HepG2 (cell line): ENCODE measurements around the gene P2RX3. TPM values are rescaled to one million over a fixed set of nuclear protein-coding genes. Genes with fewer than 3 reads are reported as not detected.
A peak's percentile ranks its signal among the peaks of the same experiment; 100 is the strongest.

Experiments
- ATF2 ChIP-seq: sonication (generic); formaldehyde crosslinking; IDR thresholded peaks from 2 replicates; pipeline ENCODE4 v1.4.0; 2020; ENCODE audit warnings: missing genetic modification reagents
- ATF7 ChIP-seq, 2 experiments: fragments of 450-650 bp in 1 of 2; sonication (generic) in 1 of 2; formaldehyde crosslinking in 1 of 2; IDR thresholded peaks; 2 replicates each; pipeline versions ENCODE4 v1.4.0 to v1.6.1; 2016 to 2020; ENCODE audit warnings: antibody characterized with exemption in 1 of 2, mild to moderate bottlenecking in 1 of 2, missing genetic modification reagents in 1 of 2
- CREM ChIP-seq, 2 experiments: sonication (generic) in 1 of 2; formaldehyde crosslinking in 1 of 2; IDR thresholded peaks; 2 replicates each; pipeline versions ENCODE4 v1.4.0 to v1.6.1; 2016 to 2020; ENCODE audit warnings: antibody characterized with exemption in 1 of 2, mild to moderate bottlenecking in 1 of 2, missing genetic modification reagents in 1 of 2
- DDIT3 ChIP-seq: sonication (generic); formaldehyde crosslinking; IDR thresholded peaks from 2 replicates; pipeline ENCODE4 v1.4.0; 2020; ENCODE audit warnings: mild to moderate bottlenecking, missing genetic modification reagents
- HNRNPL ChIP-seq: fragments of 200-400 bp; formaldehyde crosslinking; IDR thresholded peaks from 2 replicates; pipeline ENCODE4 v1.6.1; 2017; ENCODE audit warnings: mild to moderate bottlenecking, low read depth, low read length
- HOXA7 ChIP-seq: sonication (generic); formaldehyde crosslinking; IDR thresholded peaks from 2 replicates; pipeline ENCODE4 v1.8.1; 2022; ENCODE audit warnings: mild to moderate bottlenecking, missing genetic modification reagents, moderate library complexity
- KMT2A ChIP-seq: sonication (generic); formaldehyde crosslinking; IDR thresholded peaks from 2 replicates; pipeline ENCODE4 v1.4.0; 2020; ENCODE audit warnings: missing genetic modification reagents
- MAX ChIP-seq: IDR thresholded peaks from 2 replicates; pipeline ENCODE4 v1.6.1; 2012; ENCODE audit warnings: inconsistent platforms
- MLLT10 ChIP-seq: sonication (generic); formaldehyde crosslinking; IDR thresholded peaks from 2 replicates; pipeline ENCODE4 v1.4.0; 2020; ENCODE audit warnings: missing genetic modification reagents
- NRL ChIP-seq: sonication (generic); formaldehyde crosslinking; IDR thresholded peaks from 2 replicates; pipeline ENCODE4 v1.5.0; 2020; ENCODE audit warnings: missing genetic modification reagents, mild to moderate bottlenecking, moderate library complexity, borderline replicate concordance
- POGK ChIP-seq: sonication (generic); formaldehyde crosslinking; conservative IDR thresholded peaks from 2 replicates; pipeline ENCODE4 v1.8.0; 2022; ENCODE audit warnings: mild to moderate bottlenecking, moderate library complexity, missing genetic modification reagents
- SCMH1 ChIP-seq: sonication (generic); formaldehyde crosslinking; IDR thresholded peaks from 2 replicates; pipeline ENCODE4 v1.9.0; 2021; ENCODE audit warnings: missing genetic modification reagents, mild to moderate bottlenecking, borderline replicate concordance
- TRIM24 ChIP-seq: sonication (generic); formaldehyde crosslinking; IDR thresholded peaks from 2 replicates; pipeline ENCODE4 v1.8.0; 2022; ENCODE audit warnings: mild to moderate bottlenecking, missing genetic modification reagents
- ZFP37 ChIP-seq: sonication (generic); formaldehyde crosslinking; IDR thresholded peaks from 2 replicates; pipeline ENCODE4 v1.4.0; 2020; ENCODE audit warnings: missing genetic modification reagents, borderline replicate concordance
- ZFY ChIP-seq: sonication (generic); formaldehyde crosslinking; IDR thresholded peaks from 2 replicates; pipeline ENCODE4 v1.4.0; 2020; ENCODE audit warnings: missing genetic modification reagents
- ZNF296 ChIP-seq: sonication (generic); formaldehyde crosslinking; conservative IDR thresholded peaks from 2 replicates; pipeline ENCODE4 v1.5.0; 2020; ENCODE audit warnings: mild to moderate bottlenecking, missing genetic modification reagents
- ZNF414 ChIP-seq: sonication (generic); formaldehyde crosslinking; IDR thresholded peaks from 2 replicates; pipeline ENCODE4 v1.5.0; 2020; ENCODE audit warnings: missing genetic modification reagents
- ZNF501 ChIP-seq: sonication (generic); formaldehyde crosslinking; IDR thresholded peaks from 2 replicates; pipeline ENCODE4 v1.5.1; 2020; ENCODE audit warnings: mild to moderate bottlenecking, moderate library complexity, missing genetic modification reagents
- ZNF543 ChIP-seq: sonication (generic); formaldehyde crosslinking; IDR thresholded peaks from 2 replicates; pipeline ENCODE4 v1.4.0; 2020; ENCODE audit warnings: mild to moderate bottlenecking, missing genetic modification reagents
- ZNF615 ChIP-seq: sonication (generic); formaldehyde crosslinking; IDR thresholded peaks from 2 replicates; pipeline ENCODE4 v1.5.0; 2020; ENCODE audit warnings: mild to moderate bottlenecking, missing genetic modification reagents, borderline replicate concordance
- ZNF704 ChIP-seq: sonication (generic); formaldehyde crosslinking; IDR thresholded peaks from 2 replicates; pipeline ENCODE4 v1.8.1; 2023; ENCODE audit warnings: mild to moderate bottlenecking, inconsistent platforms, moderate library complexity, missing genetic modification reagents, borderline replicate concordance
- ZNF775 ChIP-seq: sonication (generic); formaldehyde crosslinking; IDR thresholded peaks from 2 replicates; pipeline ENCODE4 v1.4.0; 2020; ENCODE audit warnings: missing genetic modification reagents, mild to moderate bottlenecking, moderate library complexity, borderline replicate concordance
- ZNF83 ChIP-seq: sonication (generic); formaldehyde crosslinking; IDR thresholded peaks from 2 replicates; pipeline ENCODE4 v1.4.0; 2020; ENCODE audit warnings: missing genetic modification reagents, mild to moderate bottlenecking, borderline replicate concordance
- polyA plus RNA-seq, 8 experiments: library from polyadenylated mRNA; depleted of rRNA in 3 of 8; stranded (reverse) in 7 of 8; unstranded in 1 of 8; fragments of >200 nt; fragmentation: Illumina TruSeq in 4 of 8; extraction: Trizol in 4 of 8; gene quantifications; 2 replicates each; pipeline versions ENCODE4 v1.2.1 to v1.2.3, GENCODE V29; 2011 to 2016; ENCODE audit warnings: low read depth in 4 of 8, missing spikeins in 1 of 8, mixed read lengths in 1 of 8; ENCODE audit not compliant: insufficient read depth in 1 of 8
- total RNA-seq, 5 experiments: library from RNA; depleted of rRNA; stranded (reverse); fragments of >200 nt; fragmentation: Illumina TruSeq; extraction: Trizol; gene quantifications; 2 replicates each; pipeline ENCODE4 v1.2.3, GENCODE V29; 2016; ENCODE audit warnings: low read depth in 1 of 5

P2RX3 gene
- total and polyA plus RNA-seq, 2 of the 13 experiments (the other 11 are each of a cell fraction or from before 2014, with no cell fraction given): 0.08 TPM; not detected in 1

- TF ChIP-seq DDIT3 (CRISPR knock-in tag) (no peak), ZNF501 (peak; percentile 44), ZNF775 (CRISPR knock-in tag) (no peak), TRIM24 (no peak), POGK (CRISPR knock-in tag) (0 out of 2 replicates have a peak, but pooled peaks have one; percentile 39), ZFY (CRISPR knock-in tag) (peak; percentile 61), NRL (CRISPR knock-in tag) (no peak), ZNF704 (peak; percentile 80; the same call in 1 of the 2 replicates), ZNF543 (no peak), ATF2 (CRISPR knock-in tag) (peak; percentile 60; the same call in 1 of the 2 replicates), ZNF414 (CRISPR knock-in tag) (no peak), ZNF83 (no peak), CREM (IDR thresholded peaks at IDR 0.05) (peak; percentile 41; the same call in 1 of the 2 replicates), CREM (CRISPR knock-in tag; IDR thresholded peaks at IDR 0.05) (no peak), HOXA7 (CRISPR knock-in tag) (no peak), MAX (peak; percentile 41), ATF7 (IDR thresholded peaks at IDR 0.05) (no peak), ATF7 (CRISPR knock-in tag; IDR thresholded peaks at IDR 0.05) (no peak), MLLT10 (CRISPR knock-in tag) (no peak), ZNF615 (CRISPR knock-in tag) (no peak), ZFP37 (CRISPR knock-in tag) (no peak), ZNF296 (CRISPR knock-in tag) (no peak), HNRNPL (0 out of 2 replicates have a peak, but pooled peaks have one; percentile 54), KMT2A (no peak), SCMH1 (CRISPR knock-in tag) (no peak)
Observed at GRCh38 chr11:57324886-57325734, 13.0 kb upstream of the P2RX3 start, which contains the start of gene TNKS1BP1 (continued).
